ENCODE results near the gene NHSL2. TPM values are rescaled to one million over a fixed set of nuclear protein-coding genes. Genes with fewer than 3 reads are reported as not detected.

Gene NHSL2
- total RNA-seq, 1 donor from 2014 or later, result 13.0 TPM

GRCh38 chrX:72020788-72021187 is 110.1 kb downstream of the NHSL2 start:
- Histone ChIP-seq H3K27me3 (ENCODE audit: insufficient read depth, low read length) (no peaks in the 10 kb centered on the region), H3K9ac (ENCODE audit: low read length) (no peak overlapping the region), H3K27ac (ENCODE audit: low read depth, low read length) (no peak overlapping the region), H3K36me3 (ENCODE audit: insufficient read depth, low read length) (no peaks in the 10 kb centered on the region), H4K20me1 (ENCODE audit: insufficient read depth, low read length) (no peaks in the 10 kb centered on the region), H3K79me2 (ENCODE audit: insufficient read depth, low read length) (no peaks in the 10 kb centered on the region), H3K9me3 (ENCODE audit: insufficient read depth, low read depth, low read length) (no peaks in the 10 kb centered on the region), H2AFZ (ENCODE audit: low read depth, low read length) (no peak overlapping the region), H3K4me1 (ENCODE audit: insufficient read depth, low read length) (peaks cover 7% of the 10 kb centered on the region), H3K4me2 (ENCODE audit: low read length) (no peak overlapping the region), H3K4me3 (ENCODE audit: insufficient read depth, low read depth, low read length) (no peak overlapping the region)
- TF ChIP-seq EZH2 (IDR thresholded peaks at IDR 0.05; ENCODE audit: insufficient read depth, low read length) (no peak), CTCF (IDR thresholded peaks at IDR 0.05; ENCODE audit: insufficient read depth, low read depth, low read length) (no peak)
- H3K4me3 Mint-ChIP-seq (ENCODE audit: unreplicated experiment), result no peak overlapping the region
- FAIRE-seq, result no peak
- no peak overlapping the region for H3K27ac Mint-ChIP-seq (ENCODE audit: unreplicated experiment)
- peaks cover 9% of the 10 kb centered on the region for H3K4me1 Mint-ChIP-seq (ENCODE audit: low read depth, unreplicated experiment)
- peaks cover 11% of the 10 kb centered on the region for H3K36me3 Mint-ChIP-seq (ENCODE audit: low read depth, unreplicated experiment)
- H3K9me3 Mint-ChIP-seq (ENCODE audit: unreplicated experiment), result no peaks in the 10 kb centered on the region
- no peaks in the 10 kb centered on the region for H3K27me3 Mint-ChIP-seq (ENCODE audit: low read depth, unreplicated experiment)
- no peak for DNase-seq (ENCODE audit: low read depth)

GRCh38 chrX:72021975-72022374 is 111.3 kb downstream of the NHSL2 start:
- Histone ChIP-seq H4K20me1 (ENCODE audit: insufficient read depth, low read length) (no peaks in the 10 kb centered on the region), H3K4me3 (ENCODE audit: insufficient read depth, low read depth, low read length) (no peak overlapping the region), H3K79me2 (ENCODE audit: insufficient read depth, low read length) (no peaks in the 10 kb centered on the region), H3K9me3 (ENCODE audit: insufficient read depth, low read depth, low read length) (no peaks in the 10 kb centered on the region), H3K4me1 (ENCODE audit: insufficient read depth, low read length) (peaks cover 14% of the 10 kb centered on the region), H3K9ac (ENCODE audit: low read length) (no peak overlapping the region), H3K27ac (ENCODE audit: low read depth, low read length) (no peak overlapping the region), H3K36me3 (ENCODE audit: insufficient read depth, low read length) (no peaks in the 10 kb centered on the region), H3K27me3 (ENCODE audit: insufficient read depth, low read length) (no peaks in the 10 kb centered on the region), H3K4me2 (ENCODE audit: low read length) (no peak overlapping the region), H2AFZ (ENCODE audit: low read depth, low read length) (no peak overlapping the region)
- Mint-ChIP-seq H3K4me3 (ENCODE audit: unreplicated experiment) (no peak overlapping the region), H3K36me3 (ENCODE audit: low read depth, unreplicated experiment) (peaks cover 11% of the 10 kb centered on the region), H3K9me3 (ENCODE audit: unreplicated experiment) (no peaks in the 10 kb centered on the region), H3K27me3 (ENCODE audit: low read depth, unreplicated experiment) (no peaks in the 10 kb centered on the region), H3K27ac (ENCODE audit: unreplicated experiment) (no peak overlapping the region), H3K4me1 (ENCODE audit: low read depth, unreplicated experiment) (peaks cover 10% of the 10 kb centered on the region)
- DNase-seq (ENCODE audit: low read depth) (no peak), FAIRE-seq (no peak)
- TF ChIP-seq EZH2 (IDR thresholded peaks at IDR 0.05; ENCODE audit: insufficient read depth, low read length) (no peak), CTCF (IDR thresholded peaks at IDR 0.05; ENCODE audit: insufficient read depth, low read depth, low read length) (peak; percentile 22)

GRCh38 chrX:72023071-72023470 is 112.4 kb downstream of the NHSL2 start:
- no peak overlapping the region for H2AFZ ChIP-seq (ENCODE audit: low read depth, low read length)
- no peak overlapping the region for H3K4me3 ChIP-seq (ENCODE audit: insufficient read depth, low read depth, low read length)
- DNase-seq (ENCODE audit: low read depth), result no peak
- no peaks in the 10 kb centered on the region for H4K20me1 ChIP-seq (ENCODE audit: insufficient read depth, low read length)
- H3K79me2 ChIP-seq (ENCODE audit: insufficient read depth, low read length), result no peaks in the 10 kb centered on the region
- H3K4me3 Mint-ChIP-seq (ENCODE audit: unreplicated experiment), result no peak overlapping the region
- H3K27ac ChIP-seq (ENCODE audit: low read depth, low read length), result no peak overlapping the region
- H3K27me3 Mint-ChIP-seq (ENCODE audit: low read depth, unreplicated experiment), result no peaks in the 10 kb centered on the region
- no peaks in the 10 kb centered on the region for H3K9me3 Mint-ChIP-seq (ENCODE audit: unreplicated experiment)
- no peak for FAIRE-seq
- no peaks in the 10 kb centered on the region for H3K36me3 ChIP-seq (ENCODE audit: insufficient read depth, low read length)
- peaks cover 22% of the 10 kb centered on the region for H3K4me1 ChIP-seq (ENCODE audit: insufficient read depth, low read length)
- H3K36me3 Mint-ChIP-seq (ENCODE audit: low read depth, unreplicated experiment), result peaks cover 8% of the 10 kb centered on the region
- TF ChIP-seq CTCF (IDR thresholded peaks at IDR 0.05; ENCODE audit: insufficient read depth, low read depth, low read length) (no peak), EZH2 (IDR thresholded peaks at IDR 0.05; ENCODE audit: insufficient read depth, low read length) (no peak)
- no peak overlapping the region for H3K27ac Mint-ChIP-seq (ENCODE audit: unreplicated experiment)
- H3K9ac ChIP-seq (ENCODE audit: low read length), result no peak overlapping the region
- H3K4me1 Mint-ChIP-seq (ENCODE audit: low read depth, unreplicated experiment), result peaks cover 12% of the 10 kb centered on the region
- H3K27me3 ChIP-seq (ENCODE audit: insufficient read depth, low read length), result no peaks in the 10 kb centered on the region
- H3K9me3 ChIP-seq (ENCODE audit: insufficient read depth, low read depth, low read length), result no peaks in the 10 kb centered on the region
- H3K4me2 ChIP-seq (ENCODE audit: low read length), result no peak overlapping the region
